Measurements from ENCODE around the gene APBB2. TPM values are rescaled to one million over a fixed set of nuclear protein-coding genes. Genes with fewer than 3 reads are reported as not detected.
A peak's percentile ranks its signal among the peaks of the same experiment; 100 is the strongest.

The APBB2 gene
- total RNA-seq, 1 experiment from 2014 or later, result 49.0 TPM

- no peaks in the 10 kb centered on the region for H3K27me3 Mint-ChIP-seq (ENCODE audit: low read depth)
- CTCF ChIA-PET, result interaction anchor here (1.0 to 5.7 kb wide), 5 partner anchors 11 to 279 kb away, joined by 3 to 29 read pairs (median 5); partner anchors contain the start of gene APBB2
- TF ChIP-seq OVOL2 (CRISPR knock-in tag; IDR thresholded peaks at IDR 0.05; ENCODE audit: borderline replicate concordance) (no peak), IRF2 (CRISPR knock-in tag; IDR thresholded peaks at IDR 0.05; ENCODE audit: borderline replicate concordance, low read depth) (no peak), TCF7 (CRISPR knock-in tag; IDR thresholded peaks at IDR 0.05; ENCODE audit: low read depth) (no peak), FOXK1 (CRISPR knock-in tag; IDR thresholded peaks at IDR 0.05) (no peak), EMX1 (CRISPR knock-in tag; IDR thresholded peaks at IDR 0.05) (no peak), NR1H2 (CRISPR knock-in tag; IDR thresholded peaks at IDR 0.05) (no peak), PRDM15 (CRISPR knock-in tag; IDR thresholded peaks at IDR 0.05) (no peak), ZNF219 (CRISPR knock-in tag; IDR thresholded peaks at IDR 0.05; ENCODE audit: borderline replicate concordance) (no peak), E2F1 (CRISPR knock-in tag; IDR thresholded peaks at IDR 0.05) (no peak), ATF6 (CRISPR knock-in tag; IDR thresholded peaks at IDR 0.05) (no peak), SMAD4 (CRISPR knock-in tag; IDR thresholded peaks at IDR 0.05) (no peak), AR (CRISPR knock-in tag; IDR thresholded peaks at IDR 0.05) (no peak), AFF4 (CRISPR knock-in tag; IDR thresholded peaks at IDR 0.05; ENCODE audit: borderline replicate concordance) (no peak), ZNF416 (CRISPR knock-in tag; IDR thresholded peaks at IDR 0.05) (no peak), SOX15 (CRISPR knock-in tag; IDR thresholded peaks at IDR 0.05) (no peak)
- H3K4me3 Mint-ChIP-seq, result no peak overlapping the region
- peak; percentile 89 for ATAC-seq
- H3K4me1 Mint-ChIP-seq, result peaks cover 44% of the 10 kb centered on the region
- POLR2A ChIA-PET, result no interaction called here
- no peaks in the 10 kb centered on the region for H3K9me3 Mint-ChIP-seq
- no peak for DNase-seq (ENCODE audit: low spot score)
- H3K27ac Mint-ChIP-seq, result peak overlapping the region; percentile 77
- H3K36me3 Mint-ChIP-seq, result no peaks in the 10 kb centered on the region
Observed at GRCh38 chr4:40934676-40935075, 279.7 kb downstream of the APBB2 start.
